Neural progenitor cell (in vitro differentiated cells): ENCODE measurements around the gene PRDM16. TPM values are rescaled to one million over a fixed set of nuclear protein-coding genes. Genes with fewer than 3 reads are reported as not detected.

ENCODE experiments used
- DNase-seq: peaks from one replicate; pipeline ENCODE4 v3.0.0-alpha.2; 2016; ENCODE audit warnings: low spot score
- H2AFZ ChIP-seq: fragments of 200-600 bp; sonication (generic); replicated peaks from 2 replicates; pipeline ENCODE4 v1.6.1; 2016; ENCODE audit warnings: antibody characterized with exemption
- H3F3A ChIP-seq: fragments of 200-600 bp; sonication (generic); 2 replicates; pipeline ENCODE4 v1.6.1; 2016; ENCODE audit warnings: antibody characterized with exemption, low read depth
- H3K27ac ChIP-seq: fragments of 200-600 bp; sonication (generic); 2 replicates; pipeline ENCODE4 v1.5.1; 2016; ENCODE audit warnings: mild to moderate bottlenecking
- H3K27me3 ChIP-seq: fragments of 200-600 bp; sonication (generic); 2 replicates; pipeline ENCODE4 v1.6.1; 2016; ENCODE audit warnings: mild to moderate bottlenecking, moderate library complexity
- H3K36me3 ChIP-seq: fragments of 200-600 bp; sonication (generic); 2 replicates; pipeline ENCODE4 v1.5.1; 2016
- H3K4me1 ChIP-seq: fragments of 200-600 bp; sonication (generic); 2 replicates; pipeline ENCODE4 v1.6.1; 2016; ENCODE audit warnings: mixed run types
- H3K4me2 ChIP-seq: fragments of 200-600 bp; sonication (generic); 2 replicates; pipeline ENCODE4 v1.6.1; 2016
- H3K4me3 ChIP-seq: fragments of 200-600 bp; sonication (generic); 2 replicates; pipeline ENCODE4 v1.5.1; 2016
- H3K79me2 ChIP-seq: fragments of 200-600 bp; sonication (generic); 2 replicates; pipeline ENCODE4 v1.6.1; 2016; ENCODE audit warnings: low read depth
- H3K9ac ChIP-seq: fragments of 200-600 bp; sonication (generic); 2 replicates; pipeline ENCODE4 v1.6.1; 2016
- H3K9me3 ChIP-seq: fragments of 200-600 bp; sonication (generic); 2 replicates; pipeline ENCODE4 v1.5.1; 2016; ENCODE audit warnings: low read depth
- H4K20me1 ChIP-seq: fragments of 200-600 bp; sonication (generic); 2 replicates; pipeline ENCODE4 v1.6.1; 2016; ENCODE audit warnings: low read depth
- H3K27ac Mint-ChIP-seq: 3 replicates; pipeline ENCODE4 v1.8.0; 2021; ENCODE audit warnings: mixed read lengths
- H3K27me3 Mint-ChIP-seq: 2 replicates; pipeline ENCODE4 v1.8.0; 2022; ENCODE audit warnings: low read depth, mild to moderate bottlenecking, inconsistent platforms, moderate library complexity, mixed read lengths; ENCODE audit not compliant: insufficient read depth
- H3K36me3 Mint-ChIP-seq: 3 replicates; pipeline ENCODE4 v1.8.0; 2021; ENCODE audit warnings: mixed read lengths
- H3K4me1 Mint-ChIP-seq: 3 replicates; pipeline ENCODE4 v1.8.0; 2021; ENCODE audit warnings: mixed read lengths
- H3K4me3 Mint-ChIP-seq: 3 replicates; pipeline ENCODE4 v1.8.0; 2021; ENCODE audit warnings: mild to moderate bottlenecking, moderate library complexity, mixed read lengths
- H3K9me3 Mint-ChIP-seq: 3 replicates; pipeline ENCODE4 v1.8.0; 2020; ENCODE audit warnings: mixed read lengths
- CTCF ChIP-seq: fragments of 200-600 bp; sonication (generic); IDR thresholded peaks from 2 replicates; pipeline ENCODE4 v1.5.1; 2017; ENCODE audit warnings: antibody characterized with exemption, mild to moderate bottlenecking
- EZH2 ChIP-seq: fragments of 200-600 bp; sonication (generic); IDR thresholded peaks from 2 replicates; pipeline ENCODE4 v1.6.1; 2017; ENCODE audit warnings: antibody characterized with exemption, mild to moderate bottlenecking, moderate library complexity
- EZH2phosphoT487 ChIP-seq: fragments of 200-600 bp; sonication (generic); IDR thresholded peaks from 2 replicates; pipeline ENCODE4 v1.6.1; 2017; ENCODE audit warnings: antibody characterized with exemption
- total RNA-seq: library from RNA; depleted of rRNA; stranded (reverse); fragments of >200 nt; gene quantifications from 2 replicates; pipeline ENCODE4 v1.2.3, GENCODE V29; 2015; ENCODE audit warnings: low replicate concordance

The PRDM16 gene
- total RNA-seq, 1 donor from 2014 or later = 1.9 TPM

GRCh38 chr1:3171761-3172160 is 102.8 kb downstream of the PRDM16 start:
- Histone ChIP-seq H3K27ac (no peak overlapping the region), H3K4me2 (no peak overlapping the region)

GRCh38 chr1:3172431-3173380 is 103.7 kb downstream of the PRDM16 start:
- Mint-ChIP-seq H3K4me3 (peak overlapping the region; percentile 46), H3K27me3 (peaks cover 4% of the 10 kb centered on the region), H3K27ac (peak overlapping the region; percentile 90), H3K9me3 (no peaks in the 10 kb centered on the region), H3K36me3 (peaks cover 2% of the 10 kb centered on the region), H3K4me1 (peaks cover 48% of the 10 kb centered on the region)
- H3K79me2 ChIP-seq = no peaks in the 10 kb centered on the region
- no peaks in the 10 kb centered on the region for H3K27me3 ChIP-seq
- no peak overlapping the region for H3K4me3 ChIP-seq
- TF ChIP-seq EZH2 = no peak
- TF ChIP-seq CTCF = no peak
- no peak for TF ChIP-seq EZH2phosphoT487
- no peaks in the 10 kb centered on the region for H3F3A ChIP-seq
- H3K36me3 ChIP-seq = no peaks in the 10 kb centered on the region
- no peak overlapping the region for H3K4me2 ChIP-seq
- no peak overlapping the region for H3K9ac ChIP-seq
- no peak overlapping the region for H3K27ac ChIP-seq
- H4K20me1 ChIP-seq = no peaks in the 10 kb centered on the region
- H3K9me3 ChIP-seq = no peaks in the 10 kb centered on the region
- no peak overlapping the region for H2AFZ ChIP-seq
- peaks cover 34% of the 10 kb centered on the region for H3K4me1 ChIP-seq
- DNase-seq = no peak

More at GRCh38 chr1:3171761-3172160, 102.8 kb downstream of the PRDM16 start:
- TF ChIP-seq EZH2phosphoT487 (no peak), EZH2 (no peak), CTCF (no peak)
- H3K4me3 ChIP-seq = no peak overlapping the region
- H3K9ac ChIP-seq = no peak overlapping the region
- H4K20me1 ChIP-seq = no peaks in the 10 kb centered on the region
- Mint-ChIP-seq H3K27me3 (peaks cover 4% of the 10 kb centered on the region), H3K4me3 (no peak overlapping the region), H3K4me1 (peaks cover 51% of the 10 kb centered on the region), H3K9me3 (no peaks in the 10 kb centered on the region), H3K27ac (no peak overlapping the region), H3K36me3 (peaks cover 2% of the 10 kb centered on the region)
- no peaks in the 10 kb centered on the region for H3K27me3 ChIP-seq
- no peaks in the 10 kb centered on the region for H3K79me2 ChIP-seq
- no peaks in the 10 kb centered on the region for H3K36me3 ChIP-seq
- H3F3A ChIP-seq = no peaks in the 10 kb centered on the region
- no peaks in the 10 kb centered on the region for H3K9me3 ChIP-seq
- peaks cover 38% of the 10 kb centered on the region for H3K4me1 ChIP-seq
- no peak for DNase-seq
- H2AFZ ChIP-seq = no peak overlapping the region

GRCh38 chr1:3173381-3173980 is 104.5 kb downstream of the PRDM16 start:
- Histone ChIP-seq H3K4me2 (no peak overlapping the region), H3K9ac (no peak overlapping the region), H3K4me3 (no peak overlapping the region), H3K27ac (no peak overlapping the region), H3F3A (no peaks in the 10 kb centered on the region), H3K4me1 (peaks cover 33% of the 10 kb centered on the region), H3K9me3 (no peaks in the 10 kb centered on the region), H3K79me2 (no peaks in the 10 kb centered on the region), H3K36me3 (no peaks in the 10 kb centered on the region), H3K27me3 (no peaks in the 10 kb centered on the region), H2AFZ (no peak overlapping the region), H4K20me1 (no peaks in the 10 kb centered on the region)
- Mint-ChIP-seq H3K4me3 (no peak overlapping the region), H3K9me3 (no peaks in the 10 kb centered on the region), H3K27ac (peak overlapping the region; percentile 90), H3K4me1 (peaks cover 44% of the 10 kb centered on the region), H3K36me3 (peaks cover 2% of the 10 kb centered on the region), H3K27me3 (peaks cover 4% of the 10 kb centered on the region)
- TF ChIP-seq EZH2phosphoT487 = no peak
- DNase-seq = no peak
